GM19452 (cell line): ENCODE results near the gene RDM1.

Experiments used
- ATAC-seq: cut with Tn5 transposase; IDR thresholded peaks from one replicate; pipeline ENCODE4 v1.9.1; 2021; ENCODE audit not compliant: unreplicated experiment

RDM1 gene

GRCh38 chr17:35875072-35875799, 55.3 kb downstream of the RDM1 start:
- no peak for ATAC-seq

GRCh38 chr17:35872196-35872980, 58.2 kb downstream of the RDM1 start:
- ATAC-seq, result no peak

- ATAC-seq, result no peak
These were observed 59.4 kb downstream of the RDM1 start for GRCh38 chr17:35870906-35871819.

- no peak for ATAC-seq
These were observed 61.8 kb downstream of the RDM1 start, which contains the start of gene HEATR9 for GRCh38 chr17:35868737-35869136. HEATR9 (minus strand) TSS chr17:35868891; CDS start chr17:35868742, 149 bp downstream.
